Dermis lymphatic vessel endothelial cell (primary cell): Measurements from ENCODE around the gene CXorf51A. TPM values are rescaled to one million over a fixed set of nuclear protein-coding genes. Genes with fewer than 3 reads are reported as not detected.

Experiments used
- total RNA-seq: library from RNA; depleted of rRNA; stranded (reverse); fragments of >200 nt; gene quantifications from 2 replicates; pipeline ENCODE4 v1.2.1, GENCODE V29; 2014

Gene CXorf51A
- total RNA-seq, result not detected in 2 replicates

DNA sequence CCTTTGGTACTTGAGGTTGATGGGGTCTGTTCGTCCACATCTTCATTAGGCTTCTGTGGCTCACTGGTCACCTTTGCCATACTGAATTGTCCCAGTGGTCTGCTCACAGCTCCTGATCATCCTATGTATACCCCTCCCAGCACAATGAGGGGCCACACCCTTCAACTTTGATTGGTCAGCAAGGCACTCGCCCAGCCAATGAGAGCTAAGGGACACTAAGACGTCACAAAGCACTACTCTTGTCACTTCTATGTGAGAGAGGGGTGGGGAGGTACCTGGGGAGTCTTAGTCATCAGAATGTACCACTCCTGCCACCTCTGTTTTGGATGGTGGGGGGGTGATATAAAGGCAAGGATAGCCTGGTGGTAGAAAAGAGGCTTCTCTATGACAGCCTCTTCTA lies at the start of gene CXorf51A:
TSS of gene CXorf51A (minus strand) at position 101 of the 400 bp plus-strand sequence. CDS start at position 80, 21 bp downstream.

DNA sequence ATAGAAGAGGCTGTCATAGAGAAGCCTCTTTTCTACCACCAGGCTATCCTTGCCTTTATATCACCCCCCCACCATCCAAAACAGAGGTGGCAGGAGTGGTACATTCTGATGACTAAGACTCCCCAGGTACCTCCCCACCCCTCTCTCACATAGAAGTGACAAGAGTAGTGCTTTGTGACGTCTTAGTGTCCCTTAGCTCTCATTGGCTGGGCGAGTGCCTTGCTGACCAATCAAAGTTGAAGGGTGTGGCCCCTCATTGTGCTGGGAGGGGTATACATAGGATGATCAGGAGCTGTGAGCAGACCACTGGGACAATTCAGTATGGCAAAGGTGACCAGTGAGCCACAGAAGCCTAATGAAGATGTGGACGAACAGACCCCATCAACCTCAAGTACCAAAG lies 5.1 kb downstream of the CXorf51A start, which contains the start of gene CXorf51B:
TSS of gene CXorf51B (plus strand) at position 301 of the 400 bp plus-strand sequence. CDS start at position 322, 21 bp downstream.

Other genes starting within 250 kb of the CXorf51A start
- not detected in 2 replicates for gene CXorf51B, start 5.0 kb downstream of the CXorf51A start, total RNA-seq